K562 (cell line): Measurements from ENCODE around the gene POLK.

Experiments
- CAMTA2 ChIP-seq: fragments of 250-450 bp; sonication (Bioruptor Pico); conservative IDR thresholded peaks from 2 replicates; pipeline ENCODE4 v1.5.1; 2022
- CBFA2T3 ChIP-seq: fragments of 450-650 bp; IDR thresholded peaks from 2 replicates; pipeline ENCODE4 v1.6.1; 2017
- CBX2 ChIP-seq: fragments of 200-600 bp; sonication (generic); IDR thresholded peaks from one replicate; pipeline ENCODE4 v1.6.1; 2012; ENCODE audit warnings: mild to moderate bottlenecking, low read length, inconsistent platforms; ENCODE audit not compliant: insufficient read depth, poor library complexity, severe bottlenecking
- CHD4 ChIP-seq: fragments of 200-600 bp; sonication (generic); IDR thresholded peaks from 3 replicates; pipeline ENCODE4 v1.6.1; 2012; ENCODE audit warnings: low read depth, mild to moderate bottlenecking, mixed read lengths, low read length, inconsistent platforms; ENCODE audit not compliant: insufficient read depth, insufficient replicate concordance, poor library complexity, severe bottlenecking
- EZH2 ChIP-seq: IDR thresholded peaks from 2 replicates; pipeline ENCODE4 v1.6.1; 2012; ENCODE audit warnings: low read depth, mild to moderate bottlenecking, inconsistent platforms, low read length, borderline replicate concordance
- MYC ChIP-seq, 2 experiments: fragments of 250-450 bp in 1 of 2; sonication (Bioruptor Pico) in 1 of 2; IDR thresholded peaks; 2 replicates each; pipeline versions ENCODE4 v1.5.1 to v1.6.1; 2012 to 2021; ENCODE audit warnings: low read depth in 2 of 2, borderline replicate concordance in 1 of 2, improper control_type of control experiment in 1 of 2, low read length in 1 of 2, mild to moderate bottlenecking in 1 of 2, moderate library complexity in 1 of 2
- POLR2A ChIP-seq: fragments of 450-650 bp; conservative IDR thresholded peaks from 2 replicates; pipeline ENCODE4 v1.6.1; 2016
- POLR2G ChIP-seq: fragments of 200-400 bp; formaldehyde crosslinking; IDR thresholded peaks from 2 replicates; pipeline ENCODE4 v1.6.1; 2017; ENCODE audit warnings: low read depth, mild to moderate bottlenecking, antibody characterized with exemption, low read length, moderate library complexity
- SMARCE1 ChIP-seq: fragments of 450-650 bp; IDR thresholded peaks from 2 replicates; pipeline ENCODE4 v1.7.1; 2016; ENCODE audit warnings: mild to moderate bottlenecking
- YBX1 ChIP-seq: fragments of 450-650 bp; IDR thresholded peaks from 2 replicates; pipeline ENCODE4 v1.7.1; 2016; ENCODE audit warnings: mild to moderate bottlenecking
- TF ChIP-seq, protein P1 (sequence below), 3 experiments: IDR thresholded peaks in 2 of 3; conservative IDR thresholded peaks in 1 of 3; 2 replicates each; pipeline ENCODE4 v1.5.1; 2011 to 2012; ENCODE audit warnings: low read length in 3 of 3, mild to moderate bottlenecking in 3 of 3, control low read depth in 2 of 3, improper control_type of control experiment in 1 of 3, inconsistent platforms in 1 of 3, low read depth in 1 of 3, mixed read lengths in 1 of 3, moderate library complexity in 1 of 3; ENCODE audit not compliant: insufficient read depth in 2 of 3
- TF ChIP-seq, protein P2 (sequence below), 2 experiments: fragments of 450-650 bp; IDR thresholded peaks; 2 replicates each; pipeline ENCODE4 v1.6.1; 2016

DNA sequence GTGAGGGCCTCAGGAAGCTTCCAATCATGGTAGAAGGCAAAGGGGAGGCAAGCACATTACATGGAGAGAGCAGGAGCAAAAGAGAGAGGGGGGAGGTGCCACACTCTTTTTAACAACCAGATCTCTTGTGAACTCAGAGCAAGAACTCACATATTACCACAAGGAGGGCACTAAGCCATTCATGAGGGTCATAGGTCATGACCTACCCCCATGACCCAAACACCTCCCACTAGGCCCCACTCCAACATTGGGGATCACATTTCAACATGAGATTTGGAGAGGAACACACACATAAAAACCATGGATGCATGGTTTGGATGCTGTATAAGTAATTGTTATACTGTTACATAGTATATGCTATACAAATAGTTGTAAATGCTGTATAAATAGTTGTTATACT is 17.5 kb downstream of the POLK start:
- TF ChIP-seq, protein P1, sequence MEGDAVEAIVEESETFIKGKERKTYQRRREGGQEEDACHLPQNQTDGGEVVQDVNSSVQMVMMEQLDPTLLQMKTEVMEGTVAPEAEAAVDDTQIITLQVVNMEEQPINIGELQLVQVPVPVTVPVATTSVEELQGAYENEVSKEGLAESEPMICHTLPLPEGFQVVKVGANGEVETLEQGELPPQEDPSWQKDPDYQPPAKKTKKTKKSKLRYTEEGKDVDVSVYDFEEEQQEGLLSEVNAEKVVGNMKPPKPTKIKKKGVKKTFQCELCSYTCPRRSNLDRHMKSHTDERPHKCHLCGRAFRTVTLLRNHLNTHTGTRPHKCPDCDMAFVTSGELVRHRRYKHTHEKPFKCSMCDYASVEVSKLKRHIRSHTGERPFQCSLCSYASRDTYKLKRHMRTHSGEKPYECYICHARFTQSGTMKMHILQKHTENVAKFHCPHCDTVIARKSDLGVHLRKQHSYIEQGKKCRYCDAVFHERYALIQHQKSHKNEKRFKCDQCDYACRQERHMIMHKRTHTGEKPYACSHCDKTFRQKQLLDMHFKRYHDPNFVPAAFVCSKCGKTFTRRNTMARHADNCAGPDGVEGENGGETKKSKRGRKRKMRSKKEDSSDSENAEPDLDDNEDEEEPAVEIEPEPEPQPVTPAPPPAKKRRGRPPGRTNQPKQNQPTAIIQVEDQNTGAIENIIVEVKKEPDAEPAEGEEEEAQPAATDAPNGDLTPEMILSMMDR (IDR thresholded peaks at IDR 0.05 in 2 of 3, conservative IDR thresholded peaks at IDR 0.05 in 1 of 3; ENCODE audit: insufficient read depth in 2 of 3, low read depth in 1 of 3, low read length in 3 of 3) = no peak
- TF ChIP-seq CBFA2T3 = no peak
- TF ChIP-seq CBX2 = no peak
- no peak for TF ChIP-seq CAMTA2 (CRISPR knock-in tag)
- no peak for TF ChIP-seq POLR2G
- no peak for TF ChIP-seq SMARCE1
- TF ChIP-seq CHD4 = no peak
- no peak for TF ChIP-seq YBX1
- no peak for TF ChIP-seq POLR2A
- no peak for TF ChIP-seq MYC (IDR thresholded peaks at IDR 0.05; ENCODE audit: low read depth, low read length)
- no peak for TF ChIP-seq MYC (CRISPR knock-in tag; IDR thresholded peaks at IDR 0.05; ENCODE audit: borderline replicate concordance, low read depth)
- TF ChIP-seq EZH2 = no peak
- TF ChIP-seq, protein P2, sequence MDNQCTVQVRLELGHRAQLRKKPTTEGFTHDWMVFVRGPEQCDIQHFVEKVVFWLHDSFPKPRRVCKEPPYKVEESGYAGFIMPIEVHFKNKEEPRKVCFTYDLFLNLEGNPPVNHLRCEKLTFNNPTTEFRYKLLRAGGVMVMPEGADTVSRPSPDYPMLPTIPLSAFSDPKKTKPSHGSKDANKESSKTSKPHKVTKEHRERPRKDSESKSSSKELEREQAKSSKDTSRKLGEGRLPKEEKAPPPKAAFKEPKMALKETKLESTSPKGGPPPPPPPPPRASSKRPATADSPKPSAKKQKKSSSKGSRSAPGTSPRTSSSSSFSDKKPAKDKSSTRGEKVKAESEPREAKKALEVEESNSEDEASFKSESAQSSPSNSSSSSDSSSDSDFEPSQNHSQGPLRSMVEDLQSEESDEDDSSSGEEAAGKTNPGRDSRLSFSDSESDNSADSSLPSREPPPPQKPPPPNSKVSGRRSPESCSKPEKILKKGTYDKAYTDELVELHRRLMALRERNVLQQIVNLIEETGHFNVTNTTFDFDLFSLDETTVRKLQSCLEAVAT (IDR thresholded peaks at IDR 0.05) = no peak
